OCI-LY1 (cell line): ENCODE results near the gene DEPDC1B.

ENCODE experiments used
- EZH2 ChIP-seq: fragments of 200-600 bp; sonication (generic), shearing (Covaris generic); IDR thresholded peaks from 2 replicates; pipeline ENCODE4 v1.8.0; 2017; ENCODE audit warnings: borderline replicate concordance, mixed run types, mild to moderate bottlenecking, antibody characterized with exemption, low read length, moderate library complexity, mixed read lengths
- TF ChIP-seq, protein P1 (sequence below): fragments of 200-600 bp; sonication (generic), shearing (Covaris generic); IDR thresholded peaks from 2 replicates; pipeline ENCODE4 v1.5.1; 2017; ENCODE audit warnings: mild to moderate bottlenecking, antibody characterized with exemption, low read length, moderate library complexity, mixed read lengths

DNA sequence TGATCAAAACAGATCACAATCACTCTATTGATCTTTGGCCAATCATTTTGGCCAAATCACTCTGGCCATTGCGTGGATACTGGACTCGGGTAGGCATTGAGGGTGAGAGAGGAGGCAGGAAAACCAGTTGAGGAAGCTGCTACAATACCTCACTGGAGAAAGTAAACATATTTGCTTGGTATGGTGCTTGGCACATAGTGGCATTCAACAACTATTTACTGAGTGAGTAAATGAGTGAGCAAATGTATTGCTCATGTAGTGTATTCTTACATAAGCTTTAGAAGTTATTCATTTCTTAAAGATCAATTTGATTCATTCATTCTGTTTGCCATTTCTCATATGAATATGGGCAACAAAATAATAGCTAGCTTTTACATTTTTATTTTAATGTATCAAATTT lies 4.0 kb upstream of the DEPDC1B start:
- no peak for TF ChIP-seq EZH2
- TF ChIP-seq, protein P1, sequence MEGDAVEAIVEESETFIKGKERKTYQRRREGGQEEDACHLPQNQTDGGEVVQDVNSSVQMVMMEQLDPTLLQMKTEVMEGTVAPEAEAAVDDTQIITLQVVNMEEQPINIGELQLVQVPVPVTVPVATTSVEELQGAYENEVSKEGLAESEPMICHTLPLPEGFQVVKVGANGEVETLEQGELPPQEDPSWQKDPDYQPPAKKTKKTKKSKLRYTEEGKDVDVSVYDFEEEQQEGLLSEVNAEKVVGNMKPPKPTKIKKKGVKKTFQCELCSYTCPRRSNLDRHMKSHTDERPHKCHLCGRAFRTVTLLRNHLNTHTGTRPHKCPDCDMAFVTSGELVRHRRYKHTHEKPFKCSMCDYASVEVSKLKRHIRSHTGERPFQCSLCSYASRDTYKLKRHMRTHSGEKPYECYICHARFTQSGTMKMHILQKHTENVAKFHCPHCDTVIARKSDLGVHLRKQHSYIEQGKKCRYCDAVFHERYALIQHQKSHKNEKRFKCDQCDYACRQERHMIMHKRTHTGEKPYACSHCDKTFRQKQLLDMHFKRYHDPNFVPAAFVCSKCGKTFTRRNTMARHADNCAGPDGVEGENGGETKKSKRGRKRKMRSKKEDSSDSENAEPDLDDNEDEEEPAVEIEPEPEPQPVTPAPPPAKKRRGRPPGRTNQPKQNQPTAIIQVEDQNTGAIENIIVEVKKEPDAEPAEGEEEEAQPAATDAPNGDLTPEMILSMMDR: no peak
